GM19025 (cell line): ENCODE data around the gene PLD3.
"Not testable (repeated sequence)": the region's sequence is repeated elsewhere in the genome, so short reads cannot be mapped to it uniquely, and the experiment has no call there.

Experiments used
- ATAC-seq: cut with Tn5 transposase; IDR thresholded peaks from one replicate; pipeline ENCODE4 v1.9.1; 2021; ENCODE audit warnings: mild to moderate bottlenecking, low read depth, moderate library complexity; ENCODE audit not compliant: unreplicated experiment

Gene PLD3

GRCh38 chr19:40362160-40362559 is 13.7 kb downstream of the PLD3 start:
- ATAC-seq = no peak

- ATAC-seq = no peak
Observed at GRCh38 chr19:40363069-40363468, 14.6 kb downstream of the PLD3 start.

- ATAC-seq = no peak
Observed at GRCh38 chr19:40365010-40365409, 16.5 kb downstream of the PLD3 start.

GRCh38 chr19:40365613-40366401 is 17.3 kb downstream of the PLD3 start:
- ATAC-seq = no peak

- ATAC-seq = no peak
Observed at GRCh38 chr19:40366697-40367561, 18.4 kb downstream of the PLD3 start.

- ATAC-seq = no peak
Observed at GRCh38 chr19:40367577-40368434, 19.3 kb downstream of the PLD3 start.

DNA sequence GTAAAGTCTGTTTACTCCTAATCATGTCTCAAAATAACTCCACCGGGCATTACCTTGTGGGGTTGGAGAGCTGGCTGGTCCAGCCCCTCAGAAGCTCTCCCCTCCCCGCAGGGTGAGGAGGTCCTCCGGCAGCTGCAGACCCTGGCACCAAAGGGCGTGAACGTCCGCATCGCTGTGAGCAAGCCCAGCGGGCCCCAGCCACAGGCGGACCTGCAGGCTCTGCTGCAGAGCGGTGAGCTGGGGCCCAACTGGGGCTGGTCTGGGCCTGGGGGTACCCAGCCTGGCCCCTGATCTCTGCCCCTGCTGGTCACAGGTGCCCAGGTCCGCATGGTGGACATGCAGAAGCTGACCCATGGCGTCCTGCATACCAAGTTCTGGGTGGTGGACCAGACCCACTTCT is 21.3 kb downstream of the PLD3 start:
- no peak for ATAC-seq

DNA sequence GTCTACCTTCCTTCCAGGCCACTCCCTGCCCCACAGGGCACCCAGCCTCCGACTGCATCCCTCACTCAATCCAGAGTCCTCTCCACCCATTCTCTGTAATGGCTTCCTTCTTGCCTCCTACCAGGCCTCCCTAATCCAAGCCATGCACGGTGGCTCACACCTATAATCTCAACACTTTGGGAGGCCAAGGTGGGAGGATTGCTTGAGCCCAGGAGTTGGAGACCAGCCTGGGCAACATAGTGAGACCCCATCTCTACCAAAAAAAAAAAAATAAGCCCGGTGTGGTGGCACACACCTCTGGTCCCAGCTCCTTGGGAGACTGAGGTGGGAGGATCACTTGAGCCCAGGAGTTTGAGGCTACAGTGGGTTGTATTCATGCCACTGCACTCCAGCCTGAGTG is 21.8 kb downstream of the PLD3 start:
- ATAC-seq = not testable (repeated sequence)

- no peak for ATAC-seq
Observed at GRCh38 chr19:40370997-40371801, 22.7 kb downstream of the PLD3 start.

DNA sequence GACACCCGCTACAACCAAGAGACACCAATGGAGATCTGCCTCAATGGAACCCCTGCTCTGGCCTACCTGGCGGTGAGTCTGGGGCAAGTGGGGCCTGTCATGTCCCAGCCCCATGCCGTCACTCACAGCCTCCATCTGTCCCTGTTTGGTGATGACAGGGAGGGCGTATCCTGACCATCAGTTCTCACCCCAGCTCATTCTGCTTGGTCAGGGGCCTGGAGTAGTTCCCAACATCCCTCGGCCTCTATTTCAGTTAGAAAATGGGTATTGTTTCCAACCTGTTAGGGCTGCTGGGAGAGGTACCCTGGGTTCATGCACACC is 23.3 kb downstream of the PLD3 start:
- no peak for ATAC-seq

- no peak for ATAC-seq
Observed at GRCh38 chr19:40374084-40374483, 25.6 kb downstream of the PLD3 start.

GRCh38 chr19:40376286-40376862 is 27.9 kb downstream of the PLD3 start:
- ATAC-seq = no peak

GRCh38 chr19:40377876-40378385 is 29.4 kb downstream of the PLD3 start:
- no peak for ATAC-seq

DNA sequence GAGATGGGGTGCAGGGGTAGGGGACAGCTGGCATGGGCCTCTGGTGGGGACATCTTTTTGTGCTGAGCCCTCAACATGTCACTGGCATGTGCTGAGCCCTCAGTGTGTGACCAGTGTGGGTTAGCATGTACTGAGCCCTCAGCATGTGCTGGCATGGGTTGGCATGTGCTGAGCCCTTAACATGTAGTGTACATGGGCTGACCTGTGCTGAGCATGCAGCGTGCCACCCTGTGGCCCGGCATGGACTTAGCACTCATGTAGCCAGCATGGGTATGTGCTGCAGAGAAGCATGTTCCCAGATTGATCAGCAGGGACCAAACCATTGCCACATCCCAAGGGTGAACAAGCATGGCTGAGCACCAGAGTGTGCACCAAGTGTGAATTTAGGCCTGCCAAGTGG is 30.0 kb downstream of the PLD3 start:
- no peak for ATAC-seq

DNA sequence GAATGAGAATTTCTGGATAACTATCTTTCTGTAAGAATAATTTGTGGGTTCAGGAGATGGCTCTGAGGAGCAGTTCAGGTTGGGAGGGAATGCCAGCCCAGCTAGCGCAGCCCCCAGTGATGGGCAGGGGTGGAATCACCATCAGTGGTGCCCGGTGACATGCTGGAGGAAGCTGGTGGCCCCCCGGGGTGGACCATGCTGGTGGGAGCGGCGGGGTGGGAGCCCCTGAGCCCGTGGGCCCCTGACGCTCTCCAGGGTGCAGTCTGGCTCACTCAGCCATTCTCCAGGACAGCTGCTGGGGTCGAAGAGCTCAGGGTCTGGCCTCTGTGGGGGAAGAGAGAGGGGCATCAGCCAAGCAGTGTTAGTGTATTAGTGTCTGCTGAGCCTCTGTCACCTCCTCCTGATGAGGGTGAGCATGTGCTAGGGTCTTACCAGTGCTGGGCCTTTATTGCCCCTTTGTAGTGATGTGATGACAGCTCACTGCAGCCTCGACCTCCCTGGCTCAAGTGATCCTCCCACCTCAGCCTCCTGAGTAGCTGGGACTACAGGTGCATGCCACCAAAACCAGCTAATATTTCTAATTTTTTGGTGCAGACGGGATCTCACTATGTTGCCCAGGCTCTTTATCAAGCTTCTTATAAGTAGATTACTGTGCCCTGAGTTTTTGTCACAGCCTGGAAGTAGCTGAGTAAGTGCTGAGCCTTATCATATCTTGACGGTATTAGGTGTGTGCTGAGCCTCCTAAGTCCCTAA is 31.1 kb downstream of the PLD3 start:
- ATAC-seq = no peak

DNA sequence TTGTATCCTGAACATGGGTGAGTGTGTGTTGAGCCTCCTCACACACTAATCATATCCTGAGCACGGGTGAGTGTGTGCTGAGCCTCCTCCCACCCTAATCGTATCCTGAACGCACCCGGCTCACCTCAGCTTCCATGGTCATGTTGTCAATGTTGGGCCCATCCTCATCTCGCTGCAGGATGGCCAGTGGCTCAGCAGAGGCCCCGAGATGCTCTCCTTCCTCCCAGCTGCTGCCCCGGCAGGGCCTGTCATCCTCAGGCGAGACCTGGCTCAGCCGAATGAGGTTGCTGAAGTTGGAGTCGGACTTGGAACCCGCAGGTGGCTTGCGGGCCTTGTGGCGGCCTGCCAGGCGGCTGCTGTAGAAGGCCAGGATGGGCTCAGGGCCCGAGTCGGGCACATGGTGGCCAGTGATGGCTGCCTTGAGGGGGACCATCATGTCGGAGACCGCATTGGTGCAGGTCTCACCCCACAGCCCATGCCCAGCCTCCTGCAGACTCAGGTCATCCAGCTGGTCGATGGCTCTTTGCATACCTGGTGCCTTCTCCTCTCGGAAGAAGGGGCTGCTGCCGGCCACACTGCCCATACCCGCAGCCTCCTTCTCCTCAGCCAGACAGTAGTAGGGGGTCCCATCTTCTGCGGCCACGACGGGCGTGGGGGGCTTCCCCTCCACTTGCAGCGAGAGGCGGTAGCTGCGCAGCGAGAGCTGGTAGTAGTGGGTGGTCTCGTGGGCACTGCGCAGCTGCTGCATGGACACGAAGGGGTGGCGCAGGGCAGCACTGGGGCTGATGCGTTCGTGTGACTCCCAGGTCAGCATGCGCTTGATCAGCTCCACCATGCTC is 31.9 kb downstream of the PLD3 start:
- ATAC-seq = no peak

GRCh38 chr19:40381321-40381720 is 32.8 kb downstream of the PLD3 start:
- no peak for ATAC-seq

DNA sequence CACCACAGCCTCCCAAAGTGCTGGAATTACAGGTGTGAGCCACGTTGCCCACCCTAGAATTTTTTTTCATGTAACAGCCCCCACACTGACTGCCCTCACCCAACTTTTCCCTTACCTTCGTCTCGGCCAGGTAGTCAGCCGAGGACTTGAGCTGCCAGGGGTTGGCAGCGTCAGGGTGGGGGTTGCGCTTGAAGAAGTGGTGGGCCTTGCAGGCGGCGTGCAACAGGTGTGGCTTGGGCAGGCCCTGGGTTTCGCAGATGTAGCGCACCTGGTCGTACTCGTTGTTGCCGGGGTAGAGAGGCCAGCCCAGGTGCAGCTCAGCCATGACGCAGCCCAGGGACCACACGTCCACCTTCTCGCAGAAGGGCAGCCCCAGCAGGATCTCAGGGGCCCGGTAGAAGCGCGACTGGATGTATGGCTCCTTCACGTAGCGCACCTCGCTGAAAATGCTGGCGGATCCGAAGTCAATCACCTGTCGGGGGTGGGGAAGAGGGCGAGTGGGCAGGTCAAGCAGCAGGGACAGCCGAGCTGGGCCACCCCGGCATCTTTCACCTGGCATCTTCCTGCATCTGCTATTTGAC is 35.3 kb downstream of the PLD3 start:
- no peak for ATAC-seq
